ENCODE measurements around the gene GALNT4. TPM values are rescaled to one million over a fixed set of nuclear protein-coding genes. Genes with fewer than 3 reads are reported as not detected.

Gene GALNT4
- 2.6 and 4.0 TPM in 2 replicates for total RNA-seq
- polyA plus RNA-seq (2012) = 1.3 TPM

DNA sequence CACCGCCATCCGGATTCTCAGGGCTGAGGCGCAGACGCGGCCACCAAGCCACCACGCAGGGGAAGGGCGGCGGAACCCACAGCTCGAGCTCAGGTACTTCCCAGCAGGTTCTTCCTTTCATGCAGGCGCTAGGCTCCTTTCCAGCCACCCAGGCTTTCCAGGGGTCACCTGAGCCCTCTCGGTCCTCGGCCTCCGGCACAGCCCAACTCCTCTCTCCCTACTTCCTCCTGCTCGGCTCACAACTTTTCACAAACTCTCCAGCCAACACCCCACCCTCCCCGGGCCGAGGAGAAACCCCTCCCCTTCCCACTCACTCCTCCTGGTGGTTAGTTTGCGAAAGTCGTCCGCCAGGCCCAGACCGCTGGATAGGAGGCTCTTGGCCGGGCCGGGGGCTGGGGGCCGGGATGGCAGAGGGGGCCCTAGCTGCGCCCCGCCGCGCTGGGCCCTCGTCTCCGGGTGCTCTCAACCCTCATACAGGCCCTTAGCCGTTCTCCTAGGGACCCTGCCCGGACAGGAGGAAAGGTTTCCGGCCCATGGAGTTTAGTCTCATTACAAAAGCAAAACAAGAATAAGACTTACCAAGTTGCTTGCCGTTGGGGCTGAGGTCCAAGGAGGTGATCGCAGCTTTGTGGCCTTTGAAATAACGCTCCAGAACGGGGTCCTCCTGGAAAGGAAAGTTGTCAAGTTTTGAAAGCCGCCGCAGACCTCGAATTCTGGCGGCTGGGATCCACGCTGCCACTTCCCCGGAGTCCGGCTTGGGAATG lies at the start of gene GALNT4:
Gene GALNT4 (minus strand): TSS at position 256 of the 764 bp plus-strand sequence. CDS start 247 bp downstream, at position 9.
- DNase-seq (ENCODE audit: low read depth) = peak; percentile 91

- DNase-seq (ENCODE audit: low read depth) = peak; percentile 35
Observed at GRCh38 chr12:89573051-89573810, 48.6 kb upstream of the GALNT4 start.

- peak; percentile 63 for DNase-seq (ENCODE audit: low read depth)
Observed at GRCh38 chr12:89571491-89572195, 47.0 kb upstream of the GALNT4 start.

- DNase-seq (ENCODE audit: low read depth) = peak; percentile 75
Observed at GRCh38 chr12:89568484-89568883, 43.9 kb upstream of the GALNT4 start.

- no peak for DNase-seq (ENCODE audit: low read depth)
Observed at GRCh38 chr12:89567691-89568239, 43.2 kb upstream of the GALNT4 start.

DNA sequence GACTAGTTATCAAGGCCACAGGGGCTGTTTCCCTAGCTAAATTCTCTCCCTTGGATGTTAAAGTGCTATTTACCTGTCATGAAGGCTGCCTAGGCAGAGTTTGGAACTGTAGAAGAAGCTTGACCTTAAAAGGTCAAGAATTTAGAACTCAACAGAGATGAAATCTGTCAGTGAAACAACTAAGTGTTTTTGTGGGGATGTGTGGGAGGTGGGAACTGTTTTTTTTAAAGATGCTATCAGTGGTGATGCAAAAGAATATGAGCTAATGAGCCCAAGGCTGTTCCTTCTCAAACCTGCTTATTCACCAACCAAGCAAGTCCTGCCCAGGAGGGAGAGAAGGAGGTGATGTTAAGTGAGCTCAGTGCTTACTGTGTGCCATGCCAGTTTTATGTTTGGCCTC lies 42.0 kb upstream of the GALNT4 start:
- DNase-seq (ENCODE audit: low read depth) = no peak

GRCh38 chr12:89565002-89565401 lies 40.4 kb upstream of the GALNT4 start:
- no peak for DNase-seq (ENCODE audit: low read depth)

DNA sequence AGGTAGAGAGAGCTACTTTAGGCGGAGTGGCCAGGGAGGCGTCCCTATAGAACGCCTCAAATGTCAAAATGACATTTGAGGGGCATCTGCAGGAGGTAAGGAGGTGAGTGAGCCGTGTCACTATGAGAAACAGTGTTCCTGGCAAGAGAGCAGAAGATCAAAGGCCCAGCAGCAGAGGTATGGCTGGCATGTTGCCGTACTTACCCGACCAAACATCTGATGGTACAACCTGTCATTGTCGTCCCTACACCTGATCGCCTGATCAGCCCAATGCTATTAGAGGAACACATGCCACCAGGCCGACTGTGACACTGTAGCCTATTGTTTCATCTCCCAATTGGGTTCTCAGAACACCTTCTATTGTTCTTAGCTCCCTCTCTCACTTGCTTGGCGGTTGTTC lies 35.2 kb upstream of the GALNT4 start:
- DNase-seq (ENCODE audit: low read depth) = no peak

DNA sequence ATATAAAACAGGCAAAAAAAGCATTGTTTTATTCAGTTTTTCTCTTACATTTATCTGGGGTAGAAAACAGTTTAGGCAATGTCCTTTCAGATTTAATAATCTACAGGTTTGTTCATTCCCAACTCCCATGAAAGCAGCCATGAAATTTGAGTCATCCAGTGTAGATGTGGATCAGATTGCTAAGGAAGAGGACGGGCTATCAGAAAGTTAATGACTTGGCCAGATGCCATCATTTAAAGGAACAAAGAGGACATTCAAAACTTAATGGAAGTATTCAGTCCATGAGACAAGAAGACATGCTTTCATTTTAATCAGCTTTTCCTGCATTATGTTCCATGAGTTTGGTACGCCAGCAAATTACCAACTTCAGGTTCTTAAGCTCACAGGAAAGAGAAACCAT lies 32.4 kb upstream of the GALNT4 start:
- no peak for DNase-seq (ENCODE audit: low read depth)

DNA sequence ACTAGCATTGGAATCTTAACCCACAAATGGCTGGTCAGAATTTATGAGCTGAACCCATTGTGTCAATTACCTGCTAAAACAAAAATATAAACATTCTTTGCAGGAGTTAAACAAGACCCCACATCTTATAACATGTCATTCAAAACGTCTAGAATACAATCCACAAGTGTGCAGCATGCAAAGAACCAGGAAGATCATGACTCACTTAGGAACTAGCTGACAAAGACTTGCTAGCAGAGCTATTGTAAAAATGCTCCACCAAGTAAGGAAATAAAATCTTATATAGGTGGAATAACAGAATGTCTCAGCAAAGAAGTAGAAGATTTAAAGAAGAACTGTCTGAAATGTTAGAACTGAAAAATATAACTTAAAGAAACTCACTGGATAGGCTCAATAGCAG lies 27.8 kb upstream of the GALNT4 start:
- DNase-seq (ENCODE audit: low read depth) = no peak

- DNase-seq (ENCODE audit: low read depth) = no peak
Observed at GRCh38 chr12:89551747-89552146, 27.2 kb upstream of the GALNT4 start.

- no peak for DNase-seq (ENCODE audit: low read depth)
Observed at GRCh38 chr12:89547101-89547500, 22.5 kb upstream of the GALNT4 start.

DNA sequence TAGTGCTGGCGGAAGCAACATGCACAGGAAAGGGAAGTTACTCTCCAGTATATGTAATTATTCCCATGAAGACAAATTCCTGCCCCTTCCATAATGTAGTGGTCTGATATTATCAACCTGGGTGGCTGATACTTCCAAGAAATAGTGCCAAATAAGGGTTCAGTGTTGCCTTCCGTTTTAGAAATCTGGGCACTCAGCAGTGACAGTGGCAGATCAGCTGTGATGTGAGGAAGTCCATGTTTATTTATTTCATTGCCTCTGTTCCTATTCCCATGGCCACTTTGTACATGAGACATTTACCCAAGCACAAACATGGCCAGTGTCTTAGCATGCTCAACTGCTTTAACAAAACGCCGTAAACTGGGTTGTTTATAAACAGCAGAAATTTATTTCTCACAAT lies 21.6 kb upstream of the GALNT4 start:
- no peak for DNase-seq (ENCODE audit: low read depth)

GRCh38 chr12:89544681-89545184 lies 20.1 kb upstream of the GALNT4 start:
- DNase-seq (ENCODE audit: low read depth) = peak; percentile 100

DNA sequence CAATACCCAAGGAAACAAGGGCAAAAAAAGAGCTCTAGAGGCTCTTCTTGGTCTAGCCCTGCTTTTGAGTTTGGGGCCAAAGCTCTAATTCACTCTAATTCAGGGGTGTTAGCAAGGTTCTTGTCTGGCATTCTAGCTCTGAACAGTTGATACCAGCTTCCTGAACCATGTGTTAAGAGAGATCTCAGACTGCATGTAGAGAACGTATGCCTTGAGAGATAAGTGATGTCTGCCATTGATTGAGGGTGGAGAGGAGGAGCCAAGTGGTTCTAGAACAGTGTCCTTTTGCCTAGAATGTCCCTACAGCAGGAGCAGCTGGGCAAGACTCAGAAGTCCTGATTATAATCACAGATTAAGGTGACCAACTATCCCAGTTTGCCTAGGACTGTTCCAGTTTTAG lies 19.4 kb upstream of the GALNT4 start:
- DNase-seq (ENCODE audit: low read depth) = no peak

DNA sequence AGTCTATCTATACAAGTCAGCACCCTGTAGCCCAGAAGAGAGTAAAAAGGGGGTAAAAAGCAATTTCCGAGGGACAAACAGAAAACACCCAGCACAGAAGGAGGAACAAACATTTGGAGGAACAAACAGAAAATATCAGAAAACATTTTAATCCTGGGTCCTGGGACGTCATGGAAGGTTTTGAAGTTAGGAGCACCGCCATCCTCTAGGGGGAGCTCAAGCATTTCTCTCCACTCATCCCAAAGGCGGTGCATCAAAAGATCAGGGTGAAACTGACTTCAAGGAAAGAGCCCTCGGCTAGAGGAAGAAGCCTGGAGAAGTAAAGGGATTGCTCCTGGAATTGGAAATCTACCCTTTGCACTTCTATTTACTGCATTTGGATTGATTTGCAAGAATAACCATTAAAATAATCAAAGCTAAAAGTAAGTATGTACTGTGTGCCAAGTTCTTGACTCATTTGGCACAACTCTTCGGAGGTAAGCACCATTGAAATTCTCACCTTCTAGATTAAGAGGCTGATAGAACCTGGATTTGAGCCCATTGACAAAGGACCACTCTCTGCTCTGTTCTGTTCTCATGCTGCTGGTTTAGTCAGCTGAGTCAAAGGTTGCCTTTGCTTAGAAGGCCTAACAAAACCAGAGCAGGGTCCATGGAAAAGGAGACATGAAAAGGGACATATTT lies 18.5 kb upstream of the GALNT4 start:
- peak; percentile 88 for DNase-seq (ENCODE audit: low read depth)

DNA sequence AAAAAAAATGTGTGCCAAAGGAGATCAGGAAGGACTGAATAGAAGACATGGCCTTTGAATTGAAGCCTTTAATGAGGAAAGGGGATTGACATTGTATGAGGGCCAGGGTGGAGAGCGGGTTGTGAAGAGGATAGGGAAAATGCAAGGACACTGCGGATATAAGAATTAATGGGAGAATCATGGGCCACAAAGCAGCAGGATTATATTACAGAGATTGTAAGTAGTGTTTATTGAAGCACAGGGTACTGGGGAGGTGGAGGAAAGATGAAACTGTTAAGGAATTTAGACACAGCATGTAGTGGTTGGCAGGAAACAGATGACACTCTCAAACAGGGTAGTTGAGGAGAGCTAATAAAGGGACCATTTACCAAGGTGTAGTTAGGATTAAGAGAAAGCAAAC lies 17.6 kb upstream of the GALNT4 start:
- no peak for DNase-seq (ENCODE audit: low read depth)

GRCh38 chr12:89540586-89540985 lies 16.0 kb upstream of the GALNT4 start:
- DNase-seq (ENCODE audit: low read depth) = no peak

- no peak for DNase-seq (ENCODE audit: low read depth)
Observed at GRCh38 chr12:89539426-89540223, 15.0 kb upstream of the GALNT4 start.

- DNase-seq (ENCODE audit: low read depth) = no peak
Observed at GRCh38 chr12:89538897-89539296, 14.3 kb upstream of the GALNT4 start.
